WTC11 (cell line): Measurements from ENCODE around the gene TEAD1. TPM values are rescaled to one million over a fixed set of nuclear protein-coding genes. Genes with fewer than 3 reads are reported as not detected.

Experiments
- ATAC-seq: fragments of 200-7000 bp; cut with Tn5 transposase; 2 replicates; pipeline ENCODE4 v1.10.0; 2021; ENCODE audit warnings: mild to moderate bottlenecking, moderate library complexity
- CTCF ChIA-PET: fragments of 300-600 bp; sonication (Branson Sonifier 250); formaldehyde crosslinking; loops from one replicate; lab custom pipeline; 2021; ENCODE audit warnings: antibody characterized with exemption; lab: Charles Lee
- POLR2A ChIA-PET: fragments of 350-600 bp; sonication (Branson Sonifier 250); formaldehyde crosslinking; loops from one replicate; lab custom pipeline; 2021; ENCODE audit warnings: antibody characterized with exemption; lab: Charles Lee
- DNase-seq: peaks from one replicate; pipeline ENCODE4 v3.0.0; 2021; ENCODE audit warnings: low spot score
- H3K27ac Mint-ChIP-seq: 2 replicates; pipeline ENCODE4 v1.8.0; 2021; ENCODE audit warnings: mixed read lengths
- H3K27me3 Mint-ChIP-seq: 2 replicates; pipeline ENCODE4 v1.8.0; 2021; ENCODE audit warnings: low read depth, mild to moderate bottlenecking, moderate library complexity, mixed read lengths
- H3K36me3 Mint-ChIP-seq: 2 replicates; pipeline ENCODE4 v1.8.0; 2021; ENCODE audit warnings: mixed read lengths
- H3K4me1 Mint-ChIP-seq: 2 replicates; pipeline ENCODE4 v1.8.0; 2022; ENCODE audit warnings: mixed read lengths
- H3K4me3 Mint-ChIP-seq: 2 replicates; pipeline ENCODE4 v1.8.0; 2021; ENCODE audit warnings: mild to moderate bottlenecking, moderate library complexity, mixed read lengths
- H3K9me3 Mint-ChIP-seq: 2 replicates; pipeline ENCODE4 v1.8.0; 2021; ENCODE audit warnings: mixed read lengths
- AFF4 ChIP-seq: sonication (generic); formaldehyde crosslinking; IDR thresholded peaks from 2 replicates; pipeline ENCODE4 v1.8.1; 2023; ENCODE audit warnings: mild to moderate bottlenecking, missing genetic modification reagents, borderline replicate concordance
- ATF2 ChIP-seq: sonication (generic); formaldehyde crosslinking; IDR thresholded peaks from 2 replicates; pipeline ENCODE4 v1.8.1; 2022; ENCODE audit warnings: low read depth, missing genetic modification reagents, borderline replicate concordance
- ATF3 ChIP-seq: sonication (generic); formaldehyde crosslinking; conservative IDR thresholded peaks from 2 replicates; pipeline ENCODE4 v1.8.1; 2022; ENCODE audit warnings: mild to moderate bottlenecking, missing genetic modification reagents
- CBFB ChIP-seq: sonication (generic); formaldehyde crosslinking; IDR thresholded peaks from 2 replicates; pipeline ENCODE4 v1.8.1; 2022; ENCODE audit warnings: mild to moderate bottlenecking, low read depth, missing genetic modification reagents
- FOXK1 ChIP-seq: sonication (generic); formaldehyde crosslinking; IDR thresholded peaks from 2 replicates; pipeline ENCODE4 v1.8.0; 2022; ENCODE audit warnings: mild to moderate bottlenecking, moderate library complexity, missing genetic modification reagents
- FOXP1 ChIP-seq: sonication (generic); formaldehyde crosslinking; IDR thresholded peaks from 2 replicates; pipeline ENCODE4 v1.8.0; 2022; ENCODE audit warnings: missing genetic modification reagents, mild to moderate bottlenecking, moderate library complexity, borderline replicate concordance
- GTF2I ChIP-seq: fragments of 250-450 bp; sonication (Bioruptor Pico); conservative IDR thresholded peaks from 2 replicates; pipeline ENCODE4 v1.4.0; 2021; ENCODE audit warnings: mild to moderate bottlenecking
- IRF1 ChIP-seq: sonication (generic); formaldehyde crosslinking; IDR thresholded peaks from 2 replicates; pipeline ENCODE4 v1.8.0; 2023; ENCODE audit warnings: missing genetic modification reagents
- IRF2 ChIP-seq: sonication (generic); formaldehyde crosslinking; IDR thresholded peaks from 2 replicates; pipeline ENCODE4 v1.8.0; 2022; ENCODE audit warnings: low read depth, missing genetic modification reagents, borderline replicate concordance
- MXD4 ChIP-seq: fragments of 250-450 bp; sonication (Bioruptor Pico); IDR thresholded peaks from 2 replicates; pipeline ENCODE4 v1.8.0; 2021; ENCODE audit warnings: mild to moderate bottlenecking, moderate library complexity, borderline replicate concordance
- SMAD4 ChIP-seq: sonication (generic); formaldehyde crosslinking; IDR thresholded peaks from 2 replicates; pipeline ENCODE4 v1.8.0; 2022; ENCODE audit warnings: mild to moderate bottlenecking, missing genetic modification reagents
- ZMAT4 ChIP-seq: fragments of 250-450 bp; sonication (Bioruptor Pico); IDR thresholded peaks from 2 replicates; pipeline ENCODE4 v1.9.0; 2021; ENCODE audit warnings: mild to moderate bottlenecking
- ZNF138 ChIP-seq: sonication (generic); formaldehyde crosslinking; conservative IDR thresholded peaks from 2 replicates; pipeline ENCODE4 v1.8.1; 2022; ENCODE audit warnings: mild to moderate bottlenecking, moderate library complexity, missing genetic modification reagents
- ZNF232 ChIP-seq: sonication (generic); formaldehyde crosslinking; IDR thresholded peaks from 2 replicates; pipeline ENCODE4 v1.8.0; 2022; ENCODE audit warnings: mild to moderate bottlenecking, missing genetic modification reagents
- ZNF532 ChIP-seq: fragments of 250-450 bp; sonication (Bioruptor Pico); IDR thresholded peaks from 2 replicates; pipeline ENCODE4 v1.9.0; 2021; ENCODE audit warnings: mild to moderate bottlenecking, borderline replicate concordance
- ZNF671 ChIP-seq: fragments of 250-450 bp; sonication (Bioruptor Pico); IDR thresholded peaks from 2 replicates; pipeline ENCODE4 v1.8.0; 2021; ENCODE audit warnings: mild to moderate bottlenecking
- total RNA-seq: library from RNA; stranded (reverse); gene quantifications from 3 replicates; pipeline ENCODE4 v1.2.3, GENCODE V29; 2021

TEAD1 gene
- total RNA-seq, 1 experiment from 2014 or later, result 79.9 TPM

- TF ChIP-seq AFF4 (CRISPR knock-in tag) (no peak), CBFB (no peak)
- TF ChIP-seq, all 79 proteins: peak for 0
Measured at GRCh38 chr11:12693479-12694182, 19.4 kb downstream of the TEAD1 start (continued).

- peak; percentile 6; the same call in 1 of the 2 replicates for ATAC-seq
- TF ChIP-seq IRF1 (CRISPR knock-in tag) (no peak), ZMAT4 (CRISPR knock-in tag) (no peak), SMAD4 (CRISPR knock-in tag) (no peak), FOXP1 (CRISPR knock-in tag) (no peak), ZNF532 (CRISPR knock-in tag) (no peak), ZNF671 (CRISPR knock-in tag) (no peak), ZNF232 (CRISPR knock-in tag) (no peak), FOXK1 (no peak), ATF3 (CRISPR knock-in tag) (no peak), MXD4 (CRISPR knock-in tag) (no peak), ZNF138 (CRISPR knock-in tag) (no peak), IRF2 (CRISPR knock-in tag) (no peak), ATF2 (CRISPR knock-in tag) (no peak), GTF2I (CRISPR knock-in tag) (no peak)
- TF ChIP-seq, all 79 proteins: peak for 0
- ChIA-PET CTCF (interaction anchor here (0.6 to 1.2 kb wide), 4 partner anchors 9 to 220 kb away, joined by 3 to 4 read pairs (median 3); no protein-coding TSS in a partner anchor), POLR2A (no interaction called here)
- H3K4me3 Mint-ChIP-seq, result no peak overlapping the region
- H3K36me3 Mint-ChIP-seq, result no peaks in the 10 kb centered on the region
- peaks cover under 1% of the 10 kb centered on the region; the same call in 1 of the 2 replicates for H3K27me3 Mint-ChIP-seq
- peak overlapping the region; percentile 59 for H3K27ac Mint-ChIP-seq
- no peaks in the 10 kb centered on the region for H3K9me3 Mint-ChIP-seq
- H3K4me1 Mint-ChIP-seq, result peaks cover 96% of the 10 kb centered on the region
- DNase-seq, result no peak
Measured at GRCh38 chr11:12694183-12694531, 19.9 kb downstream of the TEAD1 start.
